KMS-11 (cell line): ENCODE measurements around the gene TCEAL7.

ENCODE experiments used
- H2AFZ ChIP-seq: fragments of 200-600 bp; sonication (generic); 2 replicates; pipeline ENCODE4 v1.6.1; 2016; ENCODE audit warnings: antibody characterized with exemption, mixed run types, low read depth
- H3K27ac ChIP-seq: fragments of 200-600 bp; sonication (generic); 2 replicates; pipeline ENCODE4 v1.6.1; 2016; ENCODE audit warnings: mild to moderate bottlenecking, mixed run types
- H3K27me3 ChIP-seq: fragments of 200-600 bp; sonication (generic); 2 replicates; pipeline ENCODE4 v1.6.1; 2017; ENCODE audit warnings: mild to moderate bottlenecking, low read depth, mixed run types, moderate library complexity; ENCODE audit not compliant: insufficient read depth
- H3K36me3 ChIP-seq: fragments of 200-600 bp; sonication (generic); 2 replicates; pipeline ENCODE4 v1.6.1; 2017; ENCODE audit warnings: mild to moderate bottlenecking, mixed run types; ENCODE audit not compliant: insufficient read depth
- H3K4me1 ChIP-seq: fragments of 200-600 bp; sonication (generic); 2 replicates; pipeline ENCODE4 v1.6.1; 2016; ENCODE audit warnings: mild to moderate bottlenecking, low read depth, mixed run types; ENCODE audit not compliant: poor library complexity, severe bottlenecking
- H3K4me2 ChIP-seq: fragments of 200-600 bp; sonication (generic); 2 replicates; pipeline ENCODE4 v1.7.0; 2016; ENCODE audit warnings: mild to moderate bottlenecking, mixed run types
- H3K4me3 ChIP-seq: fragments of 200-600 bp; sonication (generic); IDR thresholded peaks from 2 replicates; pipeline ENCODE4 v1.6.1; 2017; ENCODE audit warnings: low read depth, low read length, mixed read lengths; ENCODE audit not compliant: insufficient read depth
- H3K79me2 ChIP-seq: fragments of 200-600 bp; sonication (generic); 2 replicates; pipeline ENCODE4 v1.6.1; 2016; ENCODE audit warnings: low read depth, mixed run types; ENCODE audit not compliant: insufficient read depth
- H3K9ac ChIP-seq: fragments of 200-600 bp; sonication (generic); 2 replicates; pipeline ENCODE4 v1.6.1; 2016; ENCODE audit warnings: mild to moderate bottlenecking, mixed run types
- H4K20me1 ChIP-seq: fragments of 200-600 bp; sonication (generic); 2 replicates; pipeline ENCODE4 v1.6.1; 2016; ENCODE audit warnings: mild to moderate bottlenecking, mixed run types; ENCODE audit not compliant: insufficient read depth
- CTCF ChIP-seq: fragments of 200-600 bp; sonication (generic); conservative IDR thresholded peaks from 2 replicates; pipeline ENCODE4 v1.6.1; 2017; ENCODE audit warnings: low read depth, mild to moderate bottlenecking, antibody characterized with exemption, low read length, moderate library complexity, mixed read lengths

TCEAL7 gene

GRCh38 chrX:103361798-103362197 is 31.8 kb downstream of the TCEAL7 start:
- no peak for TF ChIP-seq CTCF
- no peaks in the 10 kb centered on the region for H3K27me3 ChIP-seq
- H3K4me1 ChIP-seq, result no peaks in the 10 kb centered on the region
- H3K4me3 ChIP-seq, result no peak overlapping the region
- H3K36me3 ChIP-seq, result no peaks in the 10 kb centered on the region
- no peak overlapping the region for H3K4me2 ChIP-seq
- no peaks in the 10 kb centered on the region for H4K20me1 ChIP-seq
- H3K79me2 ChIP-seq, result no peaks in the 10 kb centered on the region
- H3K27ac ChIP-seq, result no peak overlapping the region
- H2AFZ ChIP-seq, result no peak overlapping the region
- H3K9ac ChIP-seq, result no peak overlapping the region

GRCh38 chrX:103362474-103362873 is 32.4 kb downstream of the TCEAL7 start:
- TF ChIP-seq CTCF, result no peak
- Histone ChIP-seq H3K9ac (no peak overlapping the region), H3K27me3 (no peaks in the 10 kb centered on the region), H3K4me2 (no peak overlapping the region), H2AFZ (no peak overlapping the region), H4K20me1 (no peaks in the 10 kb centered on the region), H3K4me1 (no peaks in the 10 kb centered on the region), H3K4me3 (no peak overlapping the region), H3K27ac (no peak overlapping the region), H3K79me2 (no peaks in the 10 kb centered on the region), H3K36me3 (no peaks in the 10 kb centered on the region)

- no peak overlapping the region for H3K4me2 ChIP-seq
- H3K4me3 ChIP-seq, result no peak overlapping the region
- no peaks in the 10 kb centered on the region for H4K20me1 ChIP-seq
- H2AFZ ChIP-seq, result no peak overlapping the region
- no peaks in the 10 kb centered on the region for H3K36me3 ChIP-seq
- no peaks in the 10 kb centered on the region for H3K79me2 ChIP-seq
- no peak overlapping the region for H3K9ac ChIP-seq
- TF ChIP-seq CTCF, result no peak
- H3K27me3 ChIP-seq, result no peaks in the 10 kb centered on the region
- no peaks in the 10 kb centered on the region for H3K4me1 ChIP-seq
- no peak overlapping the region for H3K27ac ChIP-seq
Measured at GRCh38 chrX:103363046-103363445, 33.0 kb downstream of the TCEAL7 start.

- Histone ChIP-seq H3K79me2 (no peaks in the 10 kb centered on the region), H3K27ac (no peak overlapping the region), H3K4me3 (no peak overlapping the region), H2AFZ (no peak overlapping the region), H3K27me3 (no peaks in the 10 kb centered on the region), H3K4me1 (no peaks in the 10 kb centered on the region), H3K36me3 (no peaks in the 10 kb centered on the region), H3K4me2 (no peak overlapping the region), H3K9ac (no peak overlapping the region), H4K20me1 (no peaks in the 10 kb centered on the region)
- TF ChIP-seq CTCF, result no peak
Measured at GRCh38 chrX:103367502-103367901, 37.5 kb downstream of the TCEAL7 start.

GRCh38 chrX:103369479-103369878 is 39.4 kb downstream of the TCEAL7 start:
- H4K20me1 ChIP-seq, result no peaks in the 10 kb centered on the region
- no peak overlapping the region for H3K9ac ChIP-seq
- no peak overlapping the region for H3K27ac ChIP-seq
- H3K36me3 ChIP-seq, result no peaks in the 10 kb centered on the region
- no peak for TF ChIP-seq CTCF
- no peak overlapping the region for H2AFZ ChIP-seq
- H3K27me3 ChIP-seq, result no peaks in the 10 kb centered on the region
- no peaks in the 10 kb centered on the region for H3K4me1 ChIP-seq
- no peaks in the 10 kb centered on the region for H3K79me2 ChIP-seq
- no peak overlapping the region for H3K4me2 ChIP-seq
- H3K4me3 ChIP-seq, result no peak overlapping the region
